Measurements from ENCODE around the gene CFAP74.

Gene CFAP74

DNA sequence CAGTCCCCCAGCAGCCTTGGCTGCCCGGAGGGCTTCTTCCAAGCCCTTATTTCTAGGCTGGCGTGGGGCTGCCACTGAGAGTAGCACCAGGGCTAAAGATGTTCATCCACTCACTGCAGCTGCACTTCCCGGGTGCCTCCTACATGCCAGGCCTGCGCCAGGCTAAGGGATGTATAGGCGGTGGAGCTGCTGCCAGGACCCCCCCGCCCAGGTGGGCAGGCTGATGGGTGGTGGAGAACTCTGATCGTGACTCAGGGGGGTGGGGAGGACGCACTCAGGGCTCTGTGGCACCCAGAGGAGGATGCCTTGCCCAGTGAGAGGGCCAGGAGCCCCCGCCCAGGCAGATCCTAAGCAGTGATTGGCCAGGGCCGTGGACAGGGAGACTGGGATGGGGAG, 34.1 kb downstream of the CFAP74 start:
- no peak overlapping the region for H3K4me3 ChIP-seq (ENCODE audit: low read depth, low read length)
- POLR2A ChIA-PET: no interaction called here
- TF ChIP-seq, protein P1, sequence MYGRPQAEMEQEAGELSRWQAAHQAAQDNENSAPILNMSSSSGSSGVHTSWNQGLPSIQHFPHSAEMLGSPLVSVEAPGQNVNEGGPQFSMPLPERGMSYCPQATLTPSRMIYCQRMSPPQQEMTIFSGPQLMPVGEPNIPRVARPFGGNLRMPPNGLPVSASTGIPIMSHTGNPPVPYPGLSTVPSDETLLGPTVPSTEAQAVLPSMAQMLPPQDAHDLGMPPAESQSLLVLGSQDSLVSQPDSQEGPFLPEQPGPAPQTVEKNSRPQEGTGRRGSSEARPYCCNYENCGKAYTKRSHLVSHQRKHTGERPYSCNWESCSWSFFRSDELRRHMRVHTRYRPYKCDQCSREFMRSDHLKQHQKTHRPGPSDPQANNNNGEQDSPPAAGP (tag by site-specific recombination; IDR thresholded peaks at IDR 0.05): peak; percentile 56; the same call in 1 of the 2 replicates
- no peak for TF ChIP-seq ZNF223 (tag by site-specific recombination; IDR thresholded peaks at IDR 0.05)
- TF ChIP-seq KLF1 (tag by site-specific recombination; IDR thresholded peaks at IDR 0.05): peak; percentile 56; the same call in 1 of the 2 replicates
- no peaks in the 10 kb centered on the region for H3K4me1 ChIP-seq (ENCODE audit: control insufficient read depth, insufficient read depth, low read length)
- H3K36me3 ChIP-seq (ENCODE audit: control insufficient read depth in 2 of 2, insufficient read depth in 1 of 2, low read length in 2 of 2): no peaks in the 10 kb centered on the region
- H3K9me3 ChIP-seq (ENCODE audit: control insufficient read depth, insufficient read depth, low read depth, low read length): no peaks in the 10 kb centered on the region
- no peak overlapping the region for H3K27ac ChIP-seq (ENCODE audit: extremely low read depth, low read depth, low read length)
- CTCF ChIA-PET: interaction anchor here (0.5 to 1.5 kb wide), 3 partner anchors 9 to 76 kb away, joined by 3 to 4 read pairs (median 3); no protein-coding TSS in a partner anchor

DNA sequence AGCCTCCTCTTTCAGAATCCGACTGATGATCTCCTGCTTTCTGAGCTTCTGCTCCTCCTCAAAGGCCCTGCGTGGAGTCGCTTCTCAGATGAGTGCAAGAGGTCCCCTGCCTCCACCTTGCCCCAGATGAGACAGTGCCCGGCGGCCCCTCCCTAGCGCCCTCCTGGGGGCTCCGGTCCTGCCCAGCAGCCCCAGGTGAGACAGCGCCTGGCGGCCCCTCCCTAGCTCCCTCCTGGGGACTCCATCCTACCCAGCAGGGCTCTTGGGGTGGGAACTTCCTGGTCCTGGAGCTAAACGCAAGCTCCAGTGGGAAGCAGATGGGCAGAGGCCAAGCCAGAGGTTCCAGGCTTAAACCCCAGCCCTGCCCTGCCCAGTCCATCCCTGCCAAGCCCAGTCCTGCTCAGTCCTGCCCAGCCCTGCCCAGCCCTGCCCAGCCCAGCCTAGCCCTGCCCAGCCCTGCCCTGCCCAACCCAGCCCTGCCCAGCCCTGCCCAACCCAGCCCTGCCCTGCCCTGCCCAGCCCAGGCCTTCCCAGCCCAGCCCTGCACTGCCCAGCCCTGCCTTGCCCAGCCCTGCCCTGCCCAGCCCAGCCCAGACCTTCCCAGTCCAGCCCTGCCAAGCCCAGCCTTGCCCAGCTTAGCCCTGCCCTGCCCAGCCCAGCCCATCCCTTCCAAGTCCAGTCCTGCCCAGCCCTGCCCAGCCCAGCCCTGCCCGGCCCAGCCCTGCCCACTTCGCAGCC, 34.6 kb downstream of the CFAP74 start:
- TF ChIP-seq MYNN (tag by site-specific recombination; IDR thresholded peaks at IDR 0.05; ENCODE audit: borderline replicate concordance) (no peak), KLF1 (tag by site-specific recombination; IDR thresholded peaks at IDR 0.05) (peak; percentile 98)
- TF ChIP-seq, protein P2, sequence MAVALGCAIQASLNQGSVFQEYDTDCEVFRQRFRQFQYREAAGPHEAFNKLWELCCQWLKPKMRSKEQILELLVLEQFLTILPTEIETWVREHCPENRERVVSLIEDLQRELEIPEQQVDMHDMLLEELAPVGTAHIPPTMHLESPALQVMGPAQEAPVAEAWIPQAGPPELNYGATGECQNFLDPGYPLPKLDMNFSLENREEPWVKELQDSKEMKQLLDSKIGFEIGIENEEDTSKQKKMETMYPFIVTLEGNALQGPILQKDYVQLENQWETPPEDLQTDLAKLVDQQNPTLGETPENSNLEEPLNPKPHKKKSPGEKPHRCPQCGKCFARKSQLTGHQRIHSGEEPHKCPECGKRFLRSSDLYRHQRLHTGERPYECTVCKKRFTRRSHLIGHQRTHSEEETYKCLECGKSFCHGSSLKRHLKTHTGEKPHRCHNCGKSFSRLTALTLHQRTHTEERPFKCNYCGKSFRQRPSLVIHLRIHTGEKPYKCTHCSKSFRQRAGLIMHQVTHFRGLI (tag by site-specific recombination; IDR thresholded peaks at IDR 0.05): 0 out of 2 replicates have a peak, but pooled peaks have one; percentile 47
- Histone ChIP-seq H3K27ac (ENCODE audit: extremely low read depth, low read depth, low read length) (no peak overlapping the region), H3K4me1 (ENCODE audit: control insufficient read depth, insufficient read depth, low read length) (no peaks in the 10 kb centered on the region), H3K9me3 (ENCODE audit: control insufficient read depth, insufficient read depth, low read depth, low read length) (no peaks in the 10 kb centered on the region), H3K4me3 (ENCODE audit: low read depth, low read length) (no peak overlapping the region), H3K36me3 (ENCODE audit: control insufficient read depth in 2 of 2, insufficient read depth in 1 of 2, low read length in 2 of 2) (no peaks in the 10 kb centered on the region)
- ChIA-PET POLR2A (no interaction called here), CTCF (interaction anchor here (0.5 to 0.9 kb wide), 3 partner anchors 15 to 77 kb away, joined by 3 read pairs; no protein-coding TSS in a partner anchor)

DNA sequence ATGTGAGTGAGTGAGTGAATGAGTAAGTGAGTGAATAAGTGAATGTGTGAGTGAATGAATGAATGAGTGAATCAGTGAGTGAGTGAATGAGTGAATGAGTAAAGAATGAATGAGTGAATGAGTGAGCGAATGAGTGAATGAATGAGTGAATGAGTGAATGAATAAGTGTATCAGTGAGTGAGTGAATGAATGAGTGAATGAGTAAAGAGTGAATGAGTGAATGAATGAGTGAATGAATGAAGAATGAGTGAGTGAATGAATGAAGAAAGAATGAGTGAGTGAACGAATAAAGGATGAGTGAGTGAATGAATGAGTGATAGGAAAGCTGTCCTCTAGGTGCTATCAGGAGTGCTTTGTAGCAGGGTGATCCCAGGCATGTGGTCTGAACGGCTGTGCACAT, 35.7 kb downstream of the CFAP74 start:
- Histone ChIP-seq H3K27ac (ENCODE audit: extremely low read depth, low read depth, low read length) (no peak overlapping the region), H3K4me1 (ENCODE audit: control insufficient read depth, insufficient read depth, low read length) (no peaks in the 10 kb centered on the region), H3K4me3 (ENCODE audit: low read depth, low read length) (no peak overlapping the region), H3K36me3 (ENCODE audit: control insufficient read depth in 2 of 2, insufficient read depth in 1 of 2, low read length in 2 of 2) (no peaks in the 10 kb centered on the region), H3K9me3 (ENCODE audit: control insufficient read depth, insufficient read depth, low read depth, low read length) (no peaks in the 10 kb centered on the region)
- POLR2A ChIA-PET: no interaction called here
- TF ChIP-seq ZNF660 (tag by site-specific recombination; IDR thresholded peaks at IDR 0.05) (no peak), ZNF366 (tag by site-specific recombination; conservative IDR thresholded peaks at IDR 0.05) (peak; percentile 76), ZNF558 (tag by site-specific recombination; IDR thresholded peaks at IDR 0.05) (no peak), ZNF24 (tag by site-specific recombination; IDR thresholded peaks at IDR 0.05) (peak; percentile 62; the same call in 1 of the 2 replicates), KLF16 (tag by site-specific recombination; IDR thresholded peaks at IDR 0.05) (no peak), ZNF600 (tag by site-specific recombination; IDR thresholded peaks at IDR 0.05) (no peak), PRDM1 (tag by site-specific recombination; IDR thresholded peaks at IDR 0.05) (peak; percentile 67)
- TF ChIP-seq, protein P2 (tag by site-specific recombination; IDR thresholded peaks at IDR 0.05): no peak
- TF ChIP-seq, protein P3, sequence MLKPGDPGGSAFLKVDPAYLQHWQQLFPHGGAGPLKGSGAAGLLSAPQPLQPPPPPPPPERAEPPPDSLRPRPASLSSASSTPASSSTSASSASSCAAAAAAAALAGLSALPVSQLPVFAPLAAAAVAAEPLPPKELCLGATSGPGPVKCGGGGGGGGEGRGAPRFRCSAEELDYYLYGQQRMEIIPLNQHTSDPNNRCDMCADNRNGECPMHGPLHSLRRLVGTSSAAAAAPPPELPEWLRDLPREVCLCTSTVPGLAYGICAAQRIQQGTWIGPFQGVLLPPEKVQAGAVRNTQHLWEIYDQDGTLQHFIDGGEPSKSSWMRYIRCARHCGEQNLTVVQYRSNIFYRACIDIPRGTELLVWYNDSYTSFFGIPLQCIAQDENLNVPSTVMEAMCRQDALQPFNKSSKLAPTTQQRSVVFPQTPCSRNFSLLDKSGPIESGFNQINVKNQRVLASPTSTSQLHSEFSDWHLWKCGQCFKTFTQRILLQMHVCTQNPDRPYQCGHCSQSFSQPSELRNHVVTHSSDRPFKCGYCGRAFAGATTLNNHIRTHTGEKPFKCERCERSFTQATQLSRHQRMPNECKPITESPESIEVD (tag by site-specific recombination; IDR thresholded peaks at IDR 0.05): no peak
- CTCF ChIA-PET: no interaction called here
